HG02970 (cell line): Measurements from ENCODE around the gene ZBTB38.

ENCODE experiments used
- ATAC-seq: cut with Tn5 transposase; IDR thresholded peaks from one replicate; pipeline ENCODE4 v1.9.1; 2021; ENCODE audit warnings: mild to moderate bottlenecking, moderate library complexity, moderate number of reproducible peaks; ENCODE audit not compliant: unreplicated experiment, low FRiP score

The ZBTB38 gene

GRCh38 chr3:141337991-141338390 lies 30.3 kb upstream of the ZBTB38 start:
- ATAC-seq = no peak

GRCh38 chr3:141338881-141339280 lies 29.4 kb upstream of the ZBTB38 start:
- ATAC-seq = no peak

- ATAC-seq = no peak
Measured at GRCh38 chr3:141341536-141341935, 26.8 kb upstream of the ZBTB38 start.

- no peak for ATAC-seq
Measured at GRCh38 chr3:141342386-141342785, 25.9 kb upstream of the ZBTB38 start.

GRCh38 chr3:141343077-141343476 lies 25.2 kb upstream of the ZBTB38 start:
- ATAC-seq = no peak

- ATAC-seq = no peak
Measured at GRCh38 chr3:141343865-141344271, 24.4 kb upstream of the ZBTB38 start.

- no peak for ATAC-seq
Measured at GRCh38 chr3:141345528-141345927, 22.8 kb upstream of the ZBTB38 start.

- ATAC-seq = no peak
Measured at GRCh38 chr3:141346007-141346406, 22.3 kb upstream of the ZBTB38 start.

- no peak for ATAC-seq
Measured at GRCh38 chr3:141346418-141346817, 21.9 kb upstream of the ZBTB38 start.

GRCh38 chr3:141346839-141347238 lies 21.5 kb upstream of the ZBTB38 start:
- no peak for ATAC-seq

GRCh38 chr3:141348837-141349236 lies 19.5 kb upstream of the ZBTB38 start:
- no peak for ATAC-seq

GRCh38 chr3:141349711-141350110 lies 18.6 kb upstream of the ZBTB38 start:
- ATAC-seq = no peak

- ATAC-seq = no peak
Measured at GRCh38 chr3:141350666-141351065, 17.6 kb upstream of the ZBTB38 start.

GRCh38 chr3:141352262-141352984 lies 15.9 kb upstream of the ZBTB38 start:
- ATAC-seq = no peak

GRCh38 chr3:141353652-141354495 lies 14.4 kb upstream of the ZBTB38 start:
- no peak for ATAC-seq

GRCh38 chr3:141354517-141354916 lies 13.8 kb upstream of the ZBTB38 start:
- ATAC-seq = no peak

- no peak for ATAC-seq
Measured at GRCh38 chr3:141355242-141355641, 13.1 kb upstream of the ZBTB38 start.

- no peak for ATAC-seq
Measured at GRCh38 chr3:141356046-141356445, 12.3 kb upstream of the ZBTB38 start.

- ATAC-seq = no peak
Measured at GRCh38 chr3:141360888-141361598, 7.3 kb upstream of the ZBTB38 start.

GRCh38 chr3:141362736-141363135 lies 5.6 kb upstream of the ZBTB38 start:
- ATAC-seq = no peak

GRCh38 chr3:141365201-141365600 lies 3.1 kb upstream of the ZBTB38 start:
- ATAC-seq = no peak
